GM08714 (cell line): Measurements from ENCODE around the gene SNRNP40.

Source experiments
- H3K4me3 ChIP-seq: fragments of 200-500 bp; sonication (Bioruptor generic); 2 replicates; pipeline ENCODE4 v1.5.1; 2014; ENCODE audit warnings: mild to moderate bottlenecking, low read length, inconsistent platforms
- ZNF274 ChIP-seq: IDR thresholded peaks from 2 replicates; pipeline ENCODE4 v1.6.1; 2012; ENCODE audit warnings: mild to moderate bottlenecking, low read depth, low read length

SNRNP40 gene

DNA sequence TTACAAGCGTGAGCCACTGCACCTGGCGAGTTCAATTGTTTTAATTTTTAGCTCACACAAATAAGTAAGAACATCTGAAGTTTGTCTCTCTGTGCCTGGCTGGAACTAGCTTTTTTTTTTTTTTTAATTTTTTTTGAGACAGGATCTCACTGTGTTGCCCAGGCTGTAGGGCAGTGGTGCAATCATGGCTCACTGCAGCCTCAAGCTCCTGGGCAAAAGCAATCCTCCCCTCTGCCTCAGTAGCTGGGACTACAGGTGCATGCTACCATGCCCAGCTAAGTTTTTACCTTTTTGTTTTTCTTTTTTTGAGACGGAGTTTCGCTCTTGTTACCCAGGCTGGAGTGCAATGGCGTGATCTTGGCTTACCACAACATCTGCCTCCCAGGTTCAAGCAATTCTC lies 64.8 kb downstream of the SNRNP40 start:
- TF ChIP-seq ZNF274: no peak
- H3K4me3 ChIP-seq: no peak overlapping the region

DNA sequence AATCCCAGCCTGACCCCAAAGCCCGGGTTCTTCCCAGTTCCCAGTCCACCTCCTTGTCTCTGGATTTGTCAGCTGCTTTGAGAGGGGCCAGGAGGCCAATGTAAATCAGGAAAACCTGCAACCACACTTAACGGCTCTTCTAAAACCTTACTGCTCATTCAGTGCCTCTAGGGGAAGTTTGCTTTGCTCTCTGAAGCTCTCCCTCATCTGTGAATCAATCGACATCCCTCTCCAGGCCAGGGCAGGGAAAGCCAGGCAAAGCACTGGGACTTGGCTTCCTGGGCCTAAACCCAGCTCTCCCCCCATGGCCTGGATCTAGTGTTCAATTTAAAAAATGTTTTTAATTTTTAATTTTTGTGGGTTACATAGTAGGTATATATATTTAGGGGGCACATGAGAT lies 66.2 kb downstream of the SNRNP40 start:
- TF ChIP-seq ZNF274: no peak
- H3K4me3 ChIP-seq: no peak overlapping the region

DNA sequence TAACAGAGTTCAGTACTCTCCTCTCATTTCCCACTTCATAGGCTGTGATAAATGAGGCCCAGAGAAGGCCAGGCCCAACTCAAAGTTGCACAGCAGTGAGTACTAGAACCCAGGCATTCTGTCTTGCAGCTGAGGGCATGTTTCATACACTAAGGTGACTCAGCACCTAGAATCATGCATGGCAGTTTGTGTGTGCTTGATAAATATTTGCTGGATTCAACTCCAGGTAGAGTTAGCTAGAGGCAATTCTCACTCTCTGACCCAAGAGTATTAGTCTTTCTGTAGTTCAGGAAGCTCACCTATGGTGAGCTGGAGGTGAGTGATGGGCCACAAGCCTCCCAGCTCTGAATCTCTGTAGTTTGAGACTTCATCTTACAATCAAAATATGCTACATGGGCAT lies 67.6 kb downstream of the SNRNP40 start:
- H3K4me3 ChIP-seq: no peak overlapping the region
- TF ChIP-seq ZNF274: no peak

DNA sequence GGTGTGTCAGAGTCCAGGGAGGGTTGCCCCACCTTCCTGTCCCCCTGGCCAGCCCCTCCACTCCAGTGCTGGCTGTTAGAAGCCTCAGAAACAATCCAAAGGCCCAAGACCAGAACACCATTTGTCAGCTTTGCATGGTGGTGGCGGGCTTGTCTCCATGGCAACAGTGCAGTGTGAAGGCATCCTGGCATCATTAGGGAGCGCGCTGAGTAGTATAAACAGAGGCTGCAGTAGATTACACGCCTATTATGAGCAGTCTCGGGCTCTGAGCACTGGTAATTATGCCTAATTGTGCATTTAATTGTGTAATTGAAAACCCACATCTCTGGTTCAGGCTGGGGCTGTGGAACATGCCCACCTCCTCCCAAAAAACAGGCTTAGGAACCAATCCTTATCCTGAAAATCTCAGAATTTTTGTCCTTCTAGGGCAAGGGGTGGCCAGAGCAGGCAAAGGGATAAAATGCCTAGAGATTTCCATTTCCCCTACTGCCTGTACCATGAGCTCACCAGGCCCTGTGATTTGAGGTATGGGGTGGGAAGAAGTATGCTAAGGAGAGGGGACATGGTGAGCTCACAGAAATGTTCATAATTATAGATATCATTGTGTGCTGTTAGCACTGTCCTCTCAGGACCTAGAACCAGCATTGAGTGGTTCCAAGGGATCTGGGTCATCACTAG lies 68.6 kb downstream of the SNRNP40 start:
- no peak overlapping the region for H3K4me3 ChIP-seq
- no peak for TF ChIP-seq ZNF274

DNA sequence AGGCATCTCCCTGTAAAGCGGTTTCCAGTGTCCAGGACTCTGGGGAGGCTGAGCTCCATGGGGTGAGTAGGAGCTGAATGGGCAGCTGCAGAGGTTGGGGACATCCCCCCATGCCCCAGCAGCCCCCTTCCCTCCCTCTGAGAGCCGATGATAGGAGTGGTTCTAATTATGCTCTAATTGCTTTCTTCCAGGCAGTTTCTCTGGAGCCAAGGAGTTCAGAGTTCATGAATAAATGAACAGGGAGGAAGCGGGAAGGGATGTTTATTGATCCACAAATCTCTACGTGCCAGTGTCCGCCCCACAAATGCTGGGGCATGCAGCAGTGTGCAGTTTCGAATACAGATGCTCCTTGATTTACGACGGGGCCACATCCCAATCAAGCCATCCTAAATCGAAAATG lies 72.5 kb downstream of the SNRNP40 start:
- no peak overlapping the region for H3K4me3 ChIP-seq
- TF ChIP-seq ZNF274: no peak

DNA sequence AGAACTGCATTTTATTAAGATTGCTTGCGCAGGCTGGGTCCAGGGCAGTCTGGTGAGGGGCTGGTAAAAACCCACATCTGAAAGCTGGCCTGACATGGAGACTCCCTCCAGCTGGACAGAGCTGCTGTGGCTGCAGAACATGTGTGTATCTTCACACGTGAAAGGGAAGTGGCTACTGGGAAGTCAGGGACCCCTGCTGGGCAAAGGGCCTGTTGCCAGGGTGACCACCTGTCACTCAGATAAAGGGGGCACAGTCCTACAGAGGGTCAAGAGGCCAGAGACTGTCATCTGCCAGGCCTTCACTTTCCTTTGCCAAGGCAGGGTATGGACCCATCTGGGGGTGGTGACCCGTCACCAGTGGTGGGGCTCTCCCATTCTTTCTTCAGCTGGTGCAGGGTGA lies 74.4 kb downstream of the SNRNP40 start:
- no peak overlapping the region for H3K4me3 ChIP-seq
- no peak for TF ChIP-seq ZNF274

- H3K4me3 ChIP-seq: no peak overlapping the region
- TF ChIP-seq ZNF274: no peak
Observed at GRCh38 chr1:31221072-31221471, 75.5 kb downstream of the SNRNP40 start.

DNA sequence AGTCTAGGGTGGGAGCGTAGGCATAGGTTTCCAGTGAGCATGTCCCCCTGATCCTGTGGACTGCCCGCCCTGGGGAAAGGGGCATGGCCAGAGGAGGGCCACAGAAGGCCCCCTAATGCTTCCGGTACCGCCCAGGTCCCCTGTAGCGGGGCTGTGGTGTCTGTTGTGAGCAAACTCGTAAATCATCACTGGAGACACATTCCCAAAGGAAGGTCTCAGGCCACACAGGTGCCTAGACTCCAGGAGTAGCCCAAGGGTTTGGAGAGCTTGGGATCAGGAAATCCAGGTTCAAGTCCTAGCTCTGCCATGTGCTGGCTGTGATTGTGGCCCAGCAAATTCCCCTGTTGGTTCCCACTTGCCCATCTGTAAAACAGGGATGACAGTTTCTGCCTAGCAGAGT lies 77.1 kb downstream of the SNRNP40 start:
- no peak for TF ChIP-seq ZNF274
- H3K4me3 ChIP-seq: no peak overlapping the region

DNA sequence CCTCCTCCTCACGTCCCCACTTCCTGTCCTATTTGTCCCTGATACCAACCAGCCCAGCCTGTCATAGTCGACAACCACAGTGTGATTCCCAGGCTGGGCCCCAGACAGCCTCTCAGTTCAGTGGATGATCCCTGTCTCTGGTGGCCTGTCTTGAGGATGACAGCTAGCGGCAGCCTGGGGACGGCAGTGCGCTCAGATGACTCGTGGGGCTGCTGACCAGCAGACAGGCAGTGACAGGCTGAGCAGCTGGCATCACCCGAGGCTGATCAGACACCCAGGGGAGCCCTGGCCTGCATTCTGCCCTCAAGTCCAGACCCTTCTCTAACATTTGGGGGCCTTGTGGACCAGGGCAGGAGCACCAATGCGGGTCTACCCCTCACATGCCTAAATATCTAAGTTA lies 77.9 kb downstream of the SNRNP40 start:
- no peak overlapping the region for H3K4me3 ChIP-seq
- TF ChIP-seq ZNF274: no peak

GRCh38 chr1:31216016-31216415 lies 80.6 kb downstream of the SNRNP40 start:
- H3K4me3 ChIP-seq: no peak overlapping the region
- TF ChIP-seq ZNF274: no peak

DNA sequence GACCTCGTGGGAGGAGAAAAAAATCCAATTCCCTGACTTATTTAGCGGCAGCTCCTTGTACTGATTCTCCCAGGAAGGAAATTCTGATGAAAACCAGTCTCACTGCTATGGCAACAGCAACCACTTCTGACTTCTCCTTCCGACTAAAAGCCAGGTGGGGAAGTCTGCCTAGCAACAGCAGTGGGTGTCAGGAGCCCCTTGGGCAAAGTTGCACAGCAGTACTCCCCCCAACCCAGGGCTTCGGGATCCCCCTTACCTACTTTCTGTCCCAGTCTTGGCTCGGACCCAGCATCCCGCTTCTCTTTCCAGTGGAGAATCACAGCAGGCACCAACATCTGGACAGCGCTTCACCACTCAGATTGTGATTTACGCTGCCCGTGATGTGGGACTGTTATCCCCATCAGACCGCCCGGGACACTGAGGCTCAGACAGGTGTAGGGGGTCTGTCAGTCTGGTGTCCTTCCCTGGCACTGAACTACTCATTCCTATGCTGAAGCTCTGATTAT lies 81.5 kb downstream of the SNRNP40 start:
- no peak overlapping the region for H3K4me3 ChIP-seq
- TF ChIP-seq ZNF274: no peak

DNA sequence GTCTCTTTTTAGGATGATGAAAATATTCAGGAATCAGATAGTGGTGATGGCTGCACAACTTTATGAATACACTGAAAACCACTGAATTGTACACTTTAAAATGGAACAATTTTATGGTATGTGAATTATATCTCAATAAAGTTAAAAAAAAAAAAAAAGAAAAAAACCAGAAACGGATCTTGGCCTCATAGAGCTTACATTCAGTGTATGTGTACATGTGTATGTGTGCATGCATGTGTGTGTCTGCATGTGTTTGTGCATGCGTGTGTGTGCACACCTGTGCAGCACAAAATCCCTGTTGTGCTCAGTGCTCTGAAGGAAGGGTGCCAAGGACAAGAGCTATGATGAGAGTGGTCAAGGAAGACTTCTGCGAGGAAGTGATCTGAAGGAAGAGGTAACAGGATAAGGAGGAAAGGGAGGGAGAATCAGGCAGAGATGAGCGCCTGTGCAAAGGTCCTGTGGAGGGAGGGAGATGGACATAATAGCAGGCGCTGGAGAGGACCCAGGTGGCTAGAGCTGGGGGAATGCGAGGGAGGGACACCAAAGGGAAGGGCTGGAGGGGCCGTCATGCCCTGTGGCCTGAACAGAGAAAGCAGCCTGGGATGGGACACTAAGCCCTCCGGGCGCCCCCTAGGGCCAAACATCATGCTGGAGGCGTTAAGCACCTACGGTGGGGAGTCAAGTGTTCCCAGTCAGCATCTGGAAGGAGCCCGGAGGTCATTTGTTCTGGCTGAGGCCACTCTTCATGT lies 82.1 kb downstream of the SNRNP40 start:
- no peak overlapping the region for H3K4me3 ChIP-seq
- TF ChIP-seq ZNF274: no peak
